Osteocyte (in vitro differentiated cells): ENCODE results near the gene COPG1. TPM values are rescaled to one million over a fixed set of nuclear protein-coding genes. Genes with fewer than 3 reads are reported as not detected.

Experiments
- DNase-seq: peaks from one replicate; pipeline ENCODE4 v3.0.0; 2021; ENCODE audit warnings: mixed read lengths; ENCODE audit not compliant: unreplicated experiment; ENCODE audit errors: extremely low spot score
- H3K27ac Mint-ChIP-seq: one replicate; pipeline ENCODE4 v1.8.0; 2021; ENCODE audit warnings: mild to moderate bottlenecking, mixed read lengths; ENCODE audit not compliant: unreplicated experiment
- H3K27me3 Mint-ChIP-seq: one replicate; pipeline ENCODE4 v1.8.0; 2021; ENCODE audit warnings: mixed read lengths; ENCODE audit not compliant: unreplicated experiment
- H3K36me3 Mint-ChIP-seq: one replicate; pipeline ENCODE4 v1.8.0; 2021; ENCODE audit warnings: mixed read lengths; ENCODE audit not compliant: unreplicated experiment
- H3K4me1 Mint-ChIP-seq: one replicate; pipeline ENCODE4 v1.8.0; 2021; ENCODE audit warnings: mixed read lengths; ENCODE audit not compliant: unreplicated experiment
- H3K4me3 Mint-ChIP-seq: one replicate; pipeline ENCODE4 v1.8.0; 2021; ENCODE audit warnings: mild to moderate bottlenecking, moderate library complexity, mixed read lengths; ENCODE audit not compliant: unreplicated experiment
- H3K9me3 Mint-ChIP-seq: one replicate; pipeline ENCODE4 v1.8.0; 2021; ENCODE audit warnings: mixed read lengths; ENCODE audit not compliant: unreplicated experiment
- total RNA-seq: library from RNA; stranded (reverse); gene quantifications from 2 replicates; pipeline ENCODE4 v1.2.1, GENCODE V29; 2021
- TF ChIP-seq, protein P1 (sequence below): fragments of 200-600 bp; sonication (generic); IDR thresholded peaks from 2 replicates; pipeline ENCODE4 v1.5.0; 2021; ENCODE audit warnings: antibody characterized with exemption, mild to moderate bottlenecking, moderate library complexity

The COPG1 gene
- total RNA-seq, 1 donor from 2014 or later = 249 TPM

- Mint-ChIP-seq H3K36me3 (no peaks in the 10 kb centered on the region), H3K4me1 (peaks cover 37% of the 10 kb centered on the region), H3K27me3 (no peaks in the 10 kb centered on the region), H3K4me3 (no peak overlapping the region), H3K27ac (peak overlapping the region; percentile 62), H3K9me3 (no peaks in the 10 kb centered on the region)
- TF ChIP-seq, protein P1, sequence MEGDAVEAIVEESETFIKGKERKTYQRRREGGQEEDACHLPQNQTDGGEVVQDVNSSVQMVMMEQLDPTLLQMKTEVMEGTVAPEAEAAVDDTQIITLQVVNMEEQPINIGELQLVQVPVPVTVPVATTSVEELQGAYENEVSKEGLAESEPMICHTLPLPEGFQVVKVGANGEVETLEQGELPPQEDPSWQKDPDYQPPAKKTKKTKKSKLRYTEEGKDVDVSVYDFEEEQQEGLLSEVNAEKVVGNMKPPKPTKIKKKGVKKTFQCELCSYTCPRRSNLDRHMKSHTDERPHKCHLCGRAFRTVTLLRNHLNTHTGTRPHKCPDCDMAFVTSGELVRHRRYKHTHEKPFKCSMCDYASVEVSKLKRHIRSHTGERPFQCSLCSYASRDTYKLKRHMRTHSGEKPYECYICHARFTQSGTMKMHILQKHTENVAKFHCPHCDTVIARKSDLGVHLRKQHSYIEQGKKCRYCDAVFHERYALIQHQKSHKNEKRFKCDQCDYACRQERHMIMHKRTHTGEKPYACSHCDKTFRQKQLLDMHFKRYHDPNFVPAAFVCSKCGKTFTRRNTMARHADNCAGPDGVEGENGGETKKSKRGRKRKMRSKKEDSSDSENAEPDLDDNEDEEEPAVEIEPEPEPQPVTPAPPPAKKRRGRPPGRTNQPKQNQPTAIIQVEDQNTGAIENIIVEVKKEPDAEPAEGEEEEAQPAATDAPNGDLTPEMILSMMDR = no peak
- DNase-seq = no peak
Measured at GRCh38 chr3:129226374-129226773, 23.0 kb upstream of the COPG1 start.

- Mint-ChIP-seq H3K27ac (peak overlapping the region; percentile 68), H3K9me3 (no peaks in the 10 kb centered on the region), H3K4me1 (peaks cover 43% of the 10 kb centered on the region), H3K36me3 (no peaks in the 10 kb centered on the region), H3K27me3 (no peaks in the 10 kb centered on the region), H3K4me3 (no peak overlapping the region)
- DNase-seq = no peak
- TF ChIP-seq, protein P1 = no peak
Measured at GRCh38 chr3:129228891-129229585, 20.4 kb upstream of the COPG1 start.

DNA sequence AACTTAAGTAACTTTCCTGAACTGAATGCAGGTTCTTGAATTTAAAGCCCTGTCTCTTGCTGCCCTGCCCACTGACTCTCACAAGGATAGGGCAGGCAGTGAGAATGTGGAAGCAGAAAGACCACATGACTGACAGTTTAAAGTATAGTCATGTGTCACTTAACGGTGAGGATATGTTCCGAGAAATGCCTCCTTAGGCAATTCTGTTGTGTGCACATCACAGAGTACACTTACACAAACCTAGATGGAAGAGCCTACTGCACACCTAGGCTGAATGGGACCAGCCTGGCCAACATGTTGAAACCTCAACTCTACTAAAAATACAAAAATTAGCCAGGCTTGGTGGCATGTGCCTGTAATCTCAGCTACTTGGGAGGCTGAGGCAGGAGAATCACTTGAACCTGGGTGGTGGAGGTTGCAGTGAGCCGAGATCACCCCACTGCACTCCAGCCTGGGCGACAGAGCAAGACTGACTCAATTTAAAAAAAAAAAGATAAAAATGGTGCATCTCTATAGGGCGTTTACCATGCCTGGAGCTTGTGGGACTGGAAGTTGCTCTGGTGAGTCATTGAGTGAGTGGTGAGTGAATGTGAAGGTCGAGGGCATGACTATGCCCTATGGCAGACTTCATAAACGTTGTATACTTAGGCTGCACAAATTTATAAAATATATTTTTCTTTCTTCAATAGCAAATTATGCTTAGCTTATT, 18.9 kb upstream of the COPG1 start:
- H3K27ac Mint-ChIP-seq = peak overlapping the region; percentile 76
- H3K9me3 Mint-ChIP-seq = no peaks in the 10 kb centered on the region
- H3K4me3 Mint-ChIP-seq = no peak overlapping the region
- DNase-seq = no peak
- no peaks in the 10 kb centered on the region for H3K27me3 Mint-ChIP-seq
- no peaks in the 10 kb centered on the region for H3K36me3 Mint-ChIP-seq
- TF ChIP-seq, protein P1 = no peak
- H3K4me1 Mint-ChIP-seq = peaks cover 33% of the 10 kb centered on the region

- TF ChIP-seq, protein P1 = no peak
- Mint-ChIP-seq H3K9me3 (no peaks in the 10 kb centered on the region), H3K4me1 (peaks cover 29% of the 10 kb centered on the region), H3K27ac (peak overlapping the region; percentile 50), H3K36me3 (no peaks in the 10 kb centered on the region), H3K27me3 (no peaks in the 10 kb centered on the region), H3K4me3 (no peak overlapping the region)
- DNase-seq = no peak
Measured at GRCh38 chr3:129231331-129232119, 17.9 kb upstream of the COPG1 start.

DNA sequence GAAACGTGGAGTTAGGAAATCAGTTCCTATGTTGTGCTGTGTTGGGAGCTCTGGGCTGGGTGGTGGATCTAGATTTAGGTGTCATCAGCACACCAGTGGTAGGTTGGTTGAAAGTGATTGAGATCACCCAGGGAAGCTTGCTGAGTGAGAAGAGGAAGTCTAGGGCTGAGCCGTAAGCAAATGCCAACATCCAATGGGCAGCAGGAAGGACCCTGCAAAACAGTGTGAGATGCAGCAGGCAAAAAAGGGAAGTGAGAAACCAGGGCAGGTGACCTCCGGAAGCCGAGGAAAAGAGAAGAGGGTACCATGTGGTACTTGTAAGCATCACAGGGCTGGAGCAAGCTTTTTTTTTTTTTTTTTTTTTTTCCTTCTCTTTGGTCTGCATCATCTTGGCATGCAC, 15.9 kb upstream of the COPG1 start:
- Mint-ChIP-seq H3K36me3 (no peaks in the 10 kb centered on the region), H3K27ac (no peak overlapping the region), H3K4me1 (peaks cover 26% of the 10 kb centered on the region), H3K9me3 (no peaks in the 10 kb centered on the region), H3K4me3 (no peak overlapping the region), H3K27me3 (no peaks in the 10 kb centered on the region)
- TF ChIP-seq, protein P1 = no peak
- no peak for DNase-seq
